Amniotic epithelial cell (primary cell): ENCODE data around the gene SERPINE1.

ENCODE experiments used
- DNase-seq: peaks from one replicate; pipeline ENCODE4 v3.0.0-alpha.2; 2010; ENCODE audit warnings: low read depth

Gene SERPINE1

DNA sequence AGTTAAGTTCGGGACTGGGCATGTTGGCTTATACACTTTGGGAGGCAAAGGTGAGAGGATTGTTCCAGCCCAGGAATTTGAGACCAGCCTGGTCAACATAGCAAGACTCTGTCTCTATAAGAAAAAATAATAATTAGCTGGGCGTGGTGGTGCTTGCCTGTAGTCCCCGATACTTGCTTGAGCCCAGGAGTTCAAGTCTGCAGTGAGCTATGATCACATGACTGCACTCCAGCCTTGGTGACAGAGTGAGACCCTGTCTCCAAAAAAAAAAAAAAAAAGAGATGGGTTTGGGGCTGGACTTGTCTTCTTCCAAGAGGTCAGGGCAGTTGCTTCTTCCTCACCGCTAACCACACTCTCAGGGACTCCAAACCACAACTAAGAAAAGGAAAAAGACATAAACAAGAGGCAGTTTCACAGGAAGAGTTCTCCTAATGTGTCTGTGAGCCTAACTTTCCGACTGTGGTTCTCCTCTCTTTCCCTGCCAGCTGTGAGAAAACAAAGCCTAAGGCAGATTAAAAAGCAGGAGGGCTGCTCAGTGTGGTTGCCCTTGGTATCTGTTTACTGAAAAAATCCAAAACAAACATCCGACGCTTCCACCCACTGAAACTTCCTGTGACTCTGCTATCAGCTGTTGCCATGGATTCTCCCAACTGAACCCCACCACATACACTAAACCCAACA lies 2.4 kb upstream of the SERPINE1 start:
- DNase-seq: peak; percentile 95

DNA sequence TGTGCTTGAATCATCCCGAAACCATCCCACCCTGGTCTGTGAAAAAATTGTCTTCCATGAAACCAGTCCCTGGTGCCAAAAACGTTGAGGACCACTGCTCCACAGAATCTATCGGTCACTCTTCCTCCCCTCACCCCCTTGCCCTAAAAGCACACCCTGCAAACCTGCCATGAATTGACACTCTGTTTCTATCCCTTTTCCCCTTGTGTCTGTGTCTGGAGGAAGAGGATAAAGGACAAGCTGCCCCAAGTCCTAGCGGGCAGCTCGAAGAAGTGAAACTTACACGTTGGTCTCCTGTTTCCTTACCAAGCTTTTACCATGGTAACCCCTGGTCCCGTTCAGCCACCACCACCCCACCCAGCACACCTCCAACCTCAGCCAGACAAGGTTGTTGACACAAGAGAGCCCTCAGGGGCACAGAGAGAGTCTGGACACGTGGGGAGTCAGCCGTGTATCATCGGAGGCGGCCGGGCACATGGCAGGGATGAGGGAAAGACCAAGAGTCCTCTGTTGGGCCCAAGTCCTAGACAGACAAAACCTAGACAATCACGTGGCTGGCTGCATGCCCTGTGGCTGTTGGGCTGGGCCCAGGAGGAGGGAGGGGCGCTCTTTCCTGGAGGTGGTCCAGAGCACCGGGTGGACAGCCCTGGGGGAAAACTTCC lies 784 bp upstream of the SERPINE1 start:
- peak; percentile 84 for DNase-seq

DNA sequence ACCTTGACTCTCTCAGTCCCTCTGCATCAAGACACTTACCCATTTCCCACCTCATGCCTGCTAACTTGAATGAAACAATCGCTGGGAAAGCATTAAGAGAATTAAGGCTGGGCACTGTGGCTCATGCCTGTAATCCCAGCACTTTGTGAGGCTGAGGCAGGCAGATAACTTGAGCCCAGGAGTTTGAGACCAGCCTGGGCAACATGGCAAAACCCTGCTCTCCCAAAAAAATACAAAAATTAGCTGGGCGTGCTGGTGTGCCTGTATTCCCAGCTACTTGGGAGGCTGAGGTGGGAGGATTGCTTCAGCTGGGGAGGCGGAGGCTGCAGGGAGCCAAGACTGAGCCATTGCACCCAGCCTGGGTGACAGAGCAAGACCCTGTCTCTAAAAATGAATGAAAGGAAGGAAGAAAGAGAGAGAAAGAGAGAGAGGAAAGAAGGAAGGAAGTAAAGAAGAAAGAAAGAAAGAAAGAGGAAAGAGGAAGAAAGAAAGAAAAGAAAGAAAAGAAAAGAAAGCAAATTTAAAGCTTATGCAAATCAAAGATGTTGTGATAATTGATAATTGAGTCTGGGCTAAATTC lies 646 bp downstream of the SERPINE1 start:
- no peak for DNase-seq

DNA sequence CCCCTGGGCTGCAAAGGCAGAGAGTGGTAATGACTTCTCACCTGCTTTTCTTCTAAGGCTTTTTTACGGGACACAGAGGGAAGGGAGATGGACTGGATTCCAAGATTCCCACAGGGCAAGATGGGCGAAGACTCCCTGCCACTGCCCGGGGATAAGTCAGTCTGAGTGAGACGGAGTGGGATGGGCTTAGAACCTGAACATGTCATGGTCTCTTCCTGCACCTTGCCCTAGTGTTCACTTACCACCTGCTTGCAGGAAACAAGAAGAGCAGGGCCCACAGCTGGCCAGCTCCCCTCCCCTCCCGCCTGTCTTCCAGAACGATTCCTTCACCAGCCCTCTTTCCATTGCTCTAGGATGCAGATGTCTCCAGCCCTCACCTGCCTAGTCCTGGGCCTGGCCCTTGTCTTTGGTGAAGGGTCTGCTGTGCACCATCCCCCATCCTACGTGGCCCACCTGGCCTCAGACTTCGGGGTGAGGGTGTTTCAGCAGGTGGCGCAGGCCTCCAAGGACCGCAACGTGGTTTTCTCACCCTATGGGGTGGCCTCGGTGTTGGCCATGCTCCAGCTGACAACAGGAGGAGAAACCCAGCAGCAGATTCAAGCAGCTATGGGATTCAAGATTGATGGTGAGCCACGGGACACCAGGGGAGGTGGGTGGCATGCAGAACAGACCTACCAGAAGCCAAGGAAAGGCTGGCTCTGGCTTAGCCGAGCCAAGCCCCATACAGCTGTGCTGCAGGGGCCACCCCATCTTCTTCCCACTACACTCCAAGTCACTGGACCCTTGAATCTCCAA lies 1.3 kb downstream of the SERPINE1 start:
- peak; percentile 64 for DNase-seq

DNA sequence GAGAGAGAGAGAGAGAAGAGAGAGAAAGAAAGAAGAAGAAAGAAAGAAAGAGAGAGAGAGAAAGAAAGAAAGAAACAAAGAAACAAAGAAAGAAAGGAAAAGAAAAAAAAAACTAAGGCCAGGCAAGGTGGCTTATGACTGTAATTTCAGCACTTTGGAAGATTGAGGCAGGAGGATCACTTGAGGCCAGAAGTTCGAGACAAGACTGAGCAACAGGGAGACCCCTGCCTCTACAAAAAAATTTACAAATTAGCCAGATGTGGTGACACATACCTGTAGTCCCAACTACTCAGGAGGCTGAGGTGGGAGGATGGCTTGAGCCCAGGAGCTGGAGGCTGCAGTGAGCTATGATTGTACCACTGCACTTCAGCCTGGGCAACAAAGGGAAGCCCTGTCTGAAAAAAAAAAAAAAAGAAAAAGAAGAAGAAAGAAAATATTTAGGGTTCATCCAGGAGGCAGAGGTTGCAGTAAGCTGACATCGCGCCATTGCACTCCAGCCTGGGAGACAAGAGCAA lies 2.8 kb downstream of the SERPINE1 start:
- peak; percentile 47 for DNase-seq

DNA sequence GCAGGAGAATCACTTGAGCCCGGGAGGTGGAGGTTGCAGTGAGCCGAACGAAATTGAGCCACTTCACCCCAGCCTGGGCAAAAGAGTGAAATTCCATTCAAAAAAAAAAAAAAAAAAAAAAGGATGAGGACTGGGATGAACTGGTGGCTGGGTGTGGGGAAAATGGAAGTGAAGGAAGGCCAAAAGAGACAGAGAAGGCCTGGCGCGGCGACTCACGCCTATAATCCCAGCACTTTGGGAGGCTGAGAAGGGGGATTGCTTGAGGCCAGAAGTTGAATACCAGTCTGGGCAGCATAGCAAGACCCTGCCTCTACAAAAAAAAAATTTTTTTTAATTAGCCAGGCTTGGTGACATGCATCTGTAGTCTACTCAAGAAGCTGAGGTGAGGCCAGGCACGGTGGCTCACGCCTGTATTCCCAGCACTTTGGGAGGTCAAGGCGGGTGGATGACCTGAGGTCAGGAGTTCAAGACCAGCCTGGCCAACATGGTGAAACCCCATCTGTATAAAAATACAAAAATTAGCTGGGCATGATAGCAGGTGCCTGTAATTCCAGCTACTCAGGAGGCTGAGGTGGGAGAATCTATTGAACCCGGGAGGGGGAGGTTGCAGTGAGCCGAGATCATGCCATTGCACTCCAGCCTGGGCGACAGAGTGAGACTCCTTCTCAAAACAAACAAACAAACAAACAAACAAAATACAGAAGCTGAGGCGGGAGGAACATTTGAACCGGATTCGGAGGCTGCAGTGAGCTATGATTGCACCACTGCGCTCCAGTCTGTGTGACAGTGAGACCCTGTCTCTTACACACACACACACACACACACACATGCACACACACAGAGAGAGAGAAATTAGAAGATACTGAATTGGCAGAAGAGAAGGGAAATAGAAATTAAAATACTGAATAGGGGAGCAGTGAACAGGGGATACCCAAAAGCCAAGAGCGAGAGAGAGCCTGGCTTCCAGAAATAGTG lies 6.0 kb downstream of the SERPINE1 start:
- peak; percentile 51 for DNase-seq

DNA sequence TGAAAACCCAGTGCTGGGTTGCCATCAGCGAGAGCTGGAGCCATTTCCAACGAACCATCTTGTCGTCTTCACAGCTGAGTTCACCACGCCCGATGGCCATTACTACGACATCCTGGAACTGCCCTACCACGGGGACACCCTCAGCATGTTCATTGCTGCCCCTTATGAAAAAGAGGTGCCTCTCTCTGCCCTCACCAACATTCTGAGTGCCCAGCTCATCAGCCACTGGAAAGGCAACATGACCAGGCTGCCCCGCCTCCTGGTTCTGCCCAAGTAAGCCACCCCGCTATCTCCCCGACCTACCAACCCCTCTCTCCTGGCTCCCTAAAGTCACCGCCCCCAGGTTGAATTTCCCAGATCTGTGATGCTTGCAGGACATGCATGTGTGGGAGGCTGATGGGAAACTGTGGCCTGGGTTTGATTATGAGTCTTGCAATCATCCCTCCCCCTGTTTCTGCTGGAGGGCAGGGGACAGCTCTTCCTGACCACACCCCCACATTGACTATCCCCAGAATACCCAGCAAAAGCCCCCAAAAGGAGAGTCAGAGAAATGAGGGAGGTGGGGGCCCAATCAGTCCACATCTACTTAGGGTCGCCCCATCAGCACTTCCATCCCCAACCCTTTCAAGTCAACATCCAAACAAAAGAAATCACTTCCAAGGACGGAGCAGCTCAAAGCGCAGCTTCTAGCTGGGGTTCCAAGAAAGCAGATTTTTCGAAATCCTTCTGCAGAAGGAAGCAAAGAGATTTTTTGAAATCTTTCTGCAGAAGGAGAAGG lies 6.9 kb downstream of the SERPINE1 start:
- DNase-seq: peak; percentile 75

DNA sequence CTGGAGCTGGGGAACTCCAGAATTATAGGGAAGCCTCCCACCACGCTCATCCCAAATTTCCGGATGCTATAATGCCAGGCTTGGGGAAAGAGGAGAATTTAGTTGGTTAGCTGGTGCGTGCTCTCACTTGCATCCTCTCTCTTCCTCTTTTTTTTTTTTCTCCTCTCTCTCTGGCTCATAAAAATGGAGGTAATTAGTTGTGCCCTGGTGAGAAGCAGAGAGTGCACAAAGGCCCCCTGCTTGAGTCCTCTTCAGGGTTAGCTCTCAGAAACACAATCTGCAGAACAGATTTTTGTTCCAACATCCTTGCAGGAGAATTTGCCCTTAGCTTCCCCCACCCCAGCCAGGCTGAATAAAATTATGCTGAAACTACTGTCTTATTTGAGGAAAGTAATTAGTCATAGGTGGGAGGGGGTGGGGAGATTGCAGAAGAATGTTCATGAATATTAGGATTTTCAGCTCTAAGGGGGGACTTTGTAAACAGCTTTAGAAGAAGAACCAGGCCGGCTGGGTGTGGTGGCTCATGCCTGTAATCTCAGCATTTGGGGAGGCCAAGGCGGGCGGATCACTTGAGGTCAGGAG lies 7.6 kb downstream of the SERPINE1 start:
- DNase-seq: peak; percentile 73

DNA sequence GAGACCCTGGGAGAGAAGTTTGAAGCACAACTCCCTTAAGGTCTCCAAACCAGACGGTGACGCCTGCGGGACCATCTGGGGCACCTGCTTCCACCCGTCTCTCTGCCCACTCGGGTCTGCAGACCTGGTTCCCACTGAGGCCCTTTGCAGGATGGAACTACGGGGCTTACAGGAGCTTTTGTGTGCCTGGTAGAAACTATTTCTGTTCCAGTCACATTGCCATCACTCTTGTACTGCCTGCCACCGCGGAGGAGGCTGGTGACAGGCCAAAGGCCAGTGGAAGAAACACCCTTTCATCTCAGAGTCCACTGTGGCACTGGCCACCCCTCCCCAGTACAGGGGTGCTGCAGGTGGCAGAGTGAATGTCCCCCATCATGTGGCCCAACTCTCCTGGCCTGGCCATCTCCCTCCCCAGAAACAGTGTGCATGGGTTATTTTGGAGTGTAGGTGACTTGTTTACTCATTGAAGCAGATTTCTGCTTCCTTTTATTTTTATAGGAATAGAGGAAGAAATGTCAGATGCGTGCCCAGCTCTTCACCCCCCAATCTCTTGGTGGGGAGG lies 10.8 kb downstream of the SERPINE1 start:
- peak; percentile 70 for DNase-seq

DNA sequence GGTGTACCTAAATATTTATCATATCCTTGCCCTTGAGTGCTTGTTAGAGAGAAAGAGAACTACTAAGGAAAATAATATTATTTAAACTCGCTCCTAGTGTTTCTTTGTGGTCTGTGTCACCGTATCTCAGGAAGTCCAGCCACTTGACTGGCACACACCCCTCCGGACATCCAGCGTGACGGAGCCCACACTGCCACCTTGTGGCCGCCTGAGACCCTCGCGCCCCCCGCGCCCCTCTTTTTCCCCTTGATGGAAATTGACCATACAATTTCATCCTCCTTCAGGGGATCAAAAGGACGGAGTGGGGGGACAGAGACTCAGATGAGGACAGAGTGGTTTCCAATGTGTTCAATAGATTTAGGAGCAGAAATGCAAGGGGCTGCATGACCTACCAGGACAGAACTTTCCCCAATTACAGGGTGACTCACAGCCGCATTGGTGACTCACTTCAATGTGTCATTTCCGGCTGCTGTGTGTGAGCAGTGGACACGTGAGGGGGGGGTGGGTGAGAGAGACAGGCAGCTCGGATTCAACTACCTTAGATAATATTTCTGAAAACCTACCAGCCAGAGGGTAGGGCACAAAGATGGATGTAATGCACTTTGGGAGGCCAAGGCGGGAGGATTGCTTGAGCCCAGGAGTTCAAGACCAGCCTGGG lies 11.4 kb downstream of the SERPINE1 start:
- peak; percentile 95 for DNase-seq

DNA sequence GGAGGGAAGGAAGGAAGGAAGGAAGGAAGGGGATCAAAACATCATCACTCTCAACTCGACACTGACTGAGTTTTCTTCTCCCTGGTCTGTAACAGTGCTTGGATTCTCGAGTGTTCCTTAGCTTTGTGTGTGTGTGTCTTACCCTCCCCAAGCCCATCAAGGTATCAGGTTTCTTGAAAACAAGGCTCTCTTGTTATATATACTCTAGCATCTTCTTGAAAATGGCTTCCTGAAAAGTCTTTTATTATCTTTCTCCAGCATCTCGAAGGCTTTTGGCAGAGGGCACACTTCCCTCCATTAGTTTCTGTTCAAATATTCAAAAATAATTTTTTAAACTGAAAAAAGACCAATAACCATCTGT lies 13.4 kb downstream of the SERPINE1 start:
- peak; percentile 78 for DNase-seq

DNA sequence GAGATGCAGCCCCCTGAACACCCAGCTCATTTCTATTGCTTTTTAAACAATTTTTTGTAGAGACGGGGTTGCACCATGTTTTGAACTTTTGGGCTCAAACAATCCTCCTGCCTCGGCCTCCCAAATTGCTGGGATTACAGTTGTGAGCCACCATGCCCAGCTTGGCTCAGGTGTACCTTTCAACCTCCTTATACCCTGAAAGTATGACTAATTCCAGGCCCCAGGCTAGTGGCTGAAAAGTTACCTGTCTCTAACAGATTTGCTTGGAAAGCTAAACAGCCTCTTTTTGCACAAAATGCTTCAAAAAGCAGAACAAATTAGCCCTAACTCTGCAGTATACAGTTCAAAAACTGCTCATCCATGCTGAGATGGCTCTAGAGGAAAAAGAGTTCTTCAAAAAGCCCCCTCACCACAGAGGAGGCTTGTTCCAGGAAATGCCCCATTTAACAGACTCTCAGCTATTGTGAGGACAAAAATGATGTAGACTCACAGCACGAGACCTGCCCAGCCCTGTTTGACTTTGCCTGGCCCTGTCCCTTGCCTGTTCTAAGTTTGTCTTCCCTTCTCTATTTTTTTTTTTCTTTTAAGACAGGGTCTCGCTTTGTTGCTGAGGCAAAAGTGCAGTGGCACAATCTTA lies 14.0 kb downstream of the SERPINE1 start:
- peak; percentile 35 for DNase-seq

DNA sequence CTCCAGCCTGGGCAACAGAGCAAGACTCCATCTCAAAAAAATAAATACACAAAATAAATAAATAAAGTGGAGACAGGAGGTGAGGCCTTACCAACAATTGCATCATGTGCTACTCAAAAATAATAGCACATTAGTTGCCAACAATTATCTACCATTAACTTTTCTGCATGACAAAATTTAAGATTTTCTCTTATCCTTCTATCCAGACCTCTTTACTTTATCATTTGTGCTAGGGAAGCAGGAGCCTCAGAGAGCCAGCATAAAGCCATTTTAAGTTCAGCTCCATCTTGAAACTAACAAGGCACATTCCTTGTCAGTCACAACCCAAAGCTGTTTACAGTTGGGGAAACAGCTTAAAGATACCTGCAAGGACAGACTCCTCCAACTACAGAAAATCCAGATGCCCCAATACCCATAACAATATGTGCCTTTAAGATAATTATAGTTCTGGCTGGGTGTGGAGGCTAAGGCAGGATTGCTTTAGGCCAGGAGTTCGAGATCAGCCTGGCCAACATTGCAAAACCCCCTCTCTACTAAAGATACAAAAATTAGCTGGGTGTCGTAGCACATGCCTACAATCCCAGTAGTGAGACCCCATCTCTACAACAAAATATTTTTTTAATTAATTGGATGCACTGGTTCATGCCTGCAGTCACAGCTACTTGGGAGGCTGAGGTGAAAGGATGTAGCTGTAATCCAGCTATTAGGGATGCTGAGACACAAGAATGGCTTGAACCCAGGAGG lies 25.2 kb downstream of the SERPINE1 start:
- no peak for DNase-seq

DNA sequence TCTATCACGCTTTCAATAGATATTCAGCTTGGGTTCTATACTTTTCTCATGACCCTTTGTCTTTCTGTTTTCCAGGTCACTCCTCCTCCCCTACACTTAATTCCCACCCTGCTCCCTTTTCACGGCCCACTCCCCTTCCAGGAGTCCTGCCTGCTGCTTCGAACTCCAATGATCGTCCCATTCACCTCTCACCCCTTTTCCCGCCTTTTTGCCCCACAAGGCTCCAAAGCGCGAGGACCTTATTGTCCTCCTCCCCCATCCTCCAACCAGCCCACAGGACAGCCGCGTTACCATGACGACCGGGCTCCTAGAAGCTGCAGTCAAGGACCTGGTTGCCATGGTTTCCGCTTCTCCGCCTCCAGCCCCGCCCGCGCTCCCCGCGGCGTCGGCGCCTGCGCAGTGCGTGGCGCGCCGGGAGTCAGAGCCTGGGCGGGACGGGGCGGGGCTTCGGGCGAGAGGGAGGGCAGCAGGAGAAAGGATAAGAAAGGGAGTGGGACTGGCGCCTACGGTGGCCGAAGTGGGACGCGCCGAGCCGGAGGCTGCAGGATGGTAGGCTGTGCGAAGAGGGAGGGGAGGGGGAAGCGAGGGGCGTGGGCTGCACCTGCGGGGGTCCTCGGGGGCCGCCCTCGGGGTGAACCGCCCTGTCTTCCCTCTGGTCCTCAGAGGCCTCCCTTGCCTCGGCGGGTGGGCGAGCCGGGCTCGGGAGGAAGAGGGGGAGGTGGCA lies 27.2 kb downstream of the SERPINE1 start, which contains the start of gene AP1S1:
AP1S1 (plus strand) TSS at position 508 of the 724 bp plus-strand sequence; CDS start at position 547, 39 bp downstream.
- DNase-seq: peak; percentile 93

DNA sequence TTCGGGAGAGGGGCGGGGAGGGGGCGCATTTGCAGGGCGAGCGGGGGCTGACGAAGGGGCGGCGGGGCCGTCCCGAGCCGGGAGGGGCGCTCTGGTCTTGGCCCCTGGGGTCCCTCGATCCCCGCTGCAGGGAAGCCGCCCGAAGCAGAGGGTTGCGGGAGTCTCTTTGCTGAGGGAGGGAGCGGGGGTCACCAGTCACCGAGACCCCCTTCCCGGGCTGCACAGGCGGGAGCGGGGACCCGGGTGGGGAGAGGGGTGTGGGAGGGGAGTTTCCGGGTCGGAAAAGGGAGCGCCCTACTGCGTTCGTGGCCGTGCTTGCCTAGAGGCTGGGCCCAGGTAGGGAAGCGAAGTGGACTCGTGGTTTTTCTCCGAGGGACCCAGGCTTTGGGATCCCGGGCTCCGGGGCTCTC lies 27.8 kb downstream of the SERPINE1 start:
- no peak for DNase-seq

DNA sequence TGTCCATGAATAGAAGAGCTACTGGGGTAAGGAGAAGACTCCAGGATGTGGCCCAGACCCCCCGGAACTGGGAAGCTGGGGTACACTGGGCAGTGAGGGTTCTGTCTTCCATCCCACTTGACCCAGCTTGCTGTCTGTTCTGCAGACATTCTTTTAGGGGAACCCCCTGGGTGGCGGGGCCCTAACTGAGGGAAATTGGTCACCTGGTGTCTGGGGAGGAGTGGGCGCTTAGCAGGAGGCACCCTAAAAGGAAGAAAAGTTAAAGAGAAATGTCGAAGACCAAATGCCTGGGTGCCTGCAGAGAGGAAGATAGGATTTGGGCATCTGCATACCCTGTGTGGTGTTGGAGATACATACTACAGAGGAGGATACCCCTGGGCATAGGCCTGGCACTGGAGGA lies 28.4 kb downstream of the SERPINE1 start:
- DNase-seq: no peak

DNA sequence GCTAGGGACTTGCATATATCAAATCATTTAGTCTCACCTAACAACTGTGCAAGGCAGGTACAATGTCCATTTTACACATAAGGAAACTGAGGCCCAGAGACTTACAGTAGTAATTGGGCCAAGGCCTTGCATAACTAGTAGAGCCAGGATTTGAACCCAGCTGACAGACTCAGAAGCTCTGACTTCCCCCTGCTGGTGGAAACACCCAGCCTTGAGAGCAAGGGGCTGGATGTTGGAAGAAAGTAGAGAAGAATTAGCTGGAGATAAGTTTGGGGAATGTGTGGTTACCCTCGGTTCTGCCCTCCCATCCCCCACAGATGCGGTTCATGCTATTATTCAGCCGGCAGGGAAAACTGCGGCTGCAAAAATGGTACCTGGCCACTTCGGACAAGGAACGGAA lies 29.4 kb downstream of the SERPINE1 start:
- DNase-seq: no peak
